Dedifferentiated amniotic fluid mesenchymal stem cell (primary cell): ENCODE results near the gene SBDS.
A peak's percentile ranks its signal among the peaks of the same experiment; 100 is the strongest.
"Not testable (repeated sequence)": the region's sequence is repeated elsewhere in the genome, so short reads cannot be mapped to it uniquely, and the experiment has no call there.

Experiments used
- DNase-seq: peaks from one replicate; pipeline ENCODE4 v3.0.0-alpha.2; 2016; ENCODE audit errors: extremely low spot score

SBDS gene

DNA sequence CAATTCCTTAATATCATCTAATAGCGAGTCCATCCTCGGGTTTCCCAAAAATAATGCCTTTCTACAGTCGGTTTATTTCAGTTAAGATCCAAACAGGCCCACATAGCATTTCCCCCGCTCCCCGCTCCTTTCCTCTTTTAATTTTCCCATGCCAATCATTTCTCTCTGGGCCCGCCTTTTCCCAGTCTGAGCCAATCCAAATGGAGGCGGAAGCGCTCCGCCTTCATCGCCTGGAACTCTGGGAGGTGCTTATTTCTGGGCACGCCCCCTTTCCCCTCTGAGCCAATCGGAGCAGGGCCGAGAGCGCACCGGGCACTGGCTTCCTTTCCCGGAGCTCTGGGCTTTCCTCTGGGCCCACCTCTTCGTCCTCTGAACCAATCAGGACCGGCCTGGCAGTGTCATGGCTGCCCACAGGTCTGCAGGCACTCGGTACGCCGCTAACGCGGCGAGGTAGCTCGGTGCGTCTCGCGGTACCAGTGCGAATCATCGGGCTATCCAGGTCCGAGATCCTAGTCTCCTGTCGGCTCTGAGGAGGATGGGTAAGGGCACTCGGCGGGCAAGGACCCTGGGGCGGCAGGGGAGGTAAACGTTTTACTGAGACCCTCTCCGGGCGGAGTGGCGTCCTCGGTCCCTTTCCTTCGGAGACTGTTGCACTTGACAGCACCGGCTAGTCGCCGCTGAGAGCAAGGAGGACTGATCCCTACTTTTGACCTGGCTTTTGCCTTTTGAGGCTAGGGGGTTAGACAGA is 1.2 kb upstream of the SBDS start, which contains the start of gene TYW1:
Gene TYW1 (plus strand): TSS at position 390 of the 748 bp plus-strand sequence. CDS start 146 bp downstream, at position 536.
- DNase-seq, result peak; percentile 98

DNA sequence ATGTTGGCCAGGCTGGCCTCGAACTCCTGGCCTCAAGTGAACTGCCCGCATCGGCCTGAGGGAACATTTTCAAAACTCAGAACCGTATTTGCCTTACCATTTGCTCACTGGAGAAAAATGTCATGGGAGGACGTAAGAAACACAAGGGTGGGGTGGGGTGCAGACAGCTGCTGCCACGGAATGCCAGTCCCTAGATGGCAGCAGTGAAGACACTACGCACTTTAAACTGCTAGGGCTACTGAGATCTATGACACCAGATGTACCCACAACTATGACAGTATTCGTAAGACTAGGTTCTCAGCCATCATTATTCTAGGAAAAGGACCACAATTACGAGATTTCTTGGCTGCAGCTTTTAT is 716 bp downstream of the SBDS start:
- peak; percentile 90 for DNase-seq

DNA sequence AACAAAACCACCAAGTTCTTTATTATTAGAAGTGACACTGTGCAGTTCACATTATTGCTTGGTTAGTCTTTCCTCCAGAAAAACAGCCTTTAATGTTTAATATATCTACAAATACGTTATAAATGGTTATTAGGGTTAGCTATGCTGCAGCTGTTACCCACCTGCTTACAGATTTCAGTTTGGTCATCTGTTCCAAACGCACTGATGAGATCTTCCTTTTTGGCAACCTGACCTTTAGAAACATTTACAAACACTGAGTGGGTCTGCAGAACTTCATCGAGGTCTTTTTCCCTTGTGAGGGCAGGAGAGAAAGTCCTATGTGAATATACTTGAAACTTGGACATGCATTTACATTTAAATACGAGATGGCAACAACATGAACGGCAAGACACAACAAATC is 1.3 kb downstream of the SBDS start:
- DNase-seq, result not testable (repeated sequence)

DNA sequence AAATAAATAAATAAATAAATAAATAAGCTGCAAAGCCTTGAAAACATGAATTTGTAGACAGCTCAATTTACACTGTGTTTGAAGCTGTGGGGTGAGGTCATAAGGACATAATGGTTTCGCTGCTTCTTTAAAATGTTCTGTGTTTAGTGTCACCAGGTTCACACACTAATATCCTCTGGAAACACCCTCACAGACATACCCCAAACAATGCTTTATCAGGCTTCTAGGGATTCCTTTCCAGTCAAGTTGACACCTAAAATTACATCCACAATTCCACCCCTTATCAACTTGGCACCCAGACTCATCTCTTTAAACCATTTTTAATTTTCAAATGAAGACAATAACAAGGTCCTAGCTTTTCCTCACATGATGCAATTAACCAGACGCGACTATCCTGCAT is 5.8 kb downstream of the SBDS start:
- DNase-seq, result not testable (repeated sequence)

DNA sequence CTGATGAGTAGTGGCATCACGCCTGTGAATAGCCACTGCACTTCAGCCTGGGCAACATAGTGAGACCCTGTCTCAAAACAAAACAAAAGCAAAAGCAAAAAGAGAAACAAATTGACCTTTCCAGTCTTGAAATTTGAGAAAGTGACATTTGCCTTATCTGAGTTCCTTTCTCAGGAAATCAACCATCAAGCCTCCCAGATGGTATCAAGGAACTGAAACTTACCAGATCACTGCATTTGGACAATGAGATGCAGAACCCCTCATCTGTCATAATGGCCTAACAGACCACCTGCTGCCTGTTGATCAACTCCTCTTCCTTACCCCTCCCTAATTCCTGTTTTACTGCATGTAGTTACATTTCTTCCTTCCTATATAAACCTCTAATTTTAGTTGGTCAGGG is 15.1 kb downstream of the SBDS start:
- DNase-seq, result not testable (repeated sequence)

DNA sequence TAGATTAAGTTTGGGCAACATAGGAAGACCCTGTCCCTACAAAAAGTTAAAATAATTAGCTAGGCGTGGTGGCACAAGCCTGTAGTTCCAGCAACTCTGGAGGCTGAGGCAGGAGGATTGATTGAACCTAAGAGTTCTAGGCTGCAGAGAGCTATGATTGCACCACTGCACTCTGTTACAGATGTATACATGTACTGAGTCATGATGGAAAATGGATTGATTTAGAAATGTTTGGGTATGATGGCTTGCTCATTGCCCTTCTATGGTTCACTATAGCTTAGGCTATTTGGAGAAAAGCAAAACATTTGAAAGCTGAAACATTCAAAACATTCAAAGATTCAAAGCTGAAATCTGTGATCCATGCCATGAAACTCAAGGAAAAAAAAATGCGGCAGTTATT is 16.4 kb downstream of the SBDS start:
- not testable (repeated sequence) for DNase-seq

DNA sequence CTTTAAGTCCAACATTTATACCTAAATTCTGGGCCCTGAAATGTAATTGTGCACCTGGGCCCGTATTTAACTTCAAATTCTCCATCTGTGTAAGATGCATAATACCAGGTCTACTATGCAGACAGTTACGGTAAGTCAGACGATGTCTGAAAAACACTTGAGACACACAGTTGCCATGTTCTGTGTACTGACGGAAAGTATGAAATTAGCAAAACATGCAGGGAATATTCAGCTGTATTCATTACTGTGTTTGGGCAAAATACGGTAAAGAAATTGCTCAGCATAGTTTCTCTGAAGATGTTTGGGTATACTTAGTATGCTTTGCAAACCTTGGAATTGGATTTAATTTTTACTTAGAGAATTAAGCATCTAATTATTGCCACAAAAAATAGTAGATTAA is 17.1 kb downstream of the SBDS start:
- not testable (repeated sequence) for DNase-seq

DNA sequence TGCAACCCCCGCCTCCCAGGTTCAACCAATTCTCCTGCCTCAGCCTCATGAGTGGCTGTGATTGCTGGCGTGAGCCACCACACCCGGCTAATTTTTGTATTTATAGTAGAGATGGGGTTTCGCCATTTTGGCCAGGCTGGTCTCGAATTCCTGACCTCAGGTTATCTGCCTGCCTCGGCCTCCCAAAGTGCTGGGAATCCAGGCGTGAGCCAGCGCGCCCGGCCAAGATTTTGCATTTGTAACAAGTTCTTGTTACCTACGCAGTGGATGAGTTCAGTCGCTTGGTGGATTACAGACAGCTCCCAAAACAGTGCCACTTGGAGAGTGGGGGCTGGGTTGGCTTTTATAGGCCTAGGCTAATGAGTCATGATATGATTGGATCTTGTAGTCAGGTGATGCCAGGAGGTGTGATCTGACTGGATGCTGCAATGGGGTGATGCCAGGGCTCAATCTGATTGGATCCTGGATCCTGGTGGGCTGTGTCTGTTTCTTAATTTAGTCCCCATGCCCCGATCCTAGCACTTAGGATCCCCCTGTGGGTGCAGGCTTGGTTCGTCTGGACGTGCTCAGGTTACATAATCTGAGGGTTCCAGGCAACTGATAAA is 20.3 kb downstream of the SBDS start:
- no peak for DNase-seq

DNA sequence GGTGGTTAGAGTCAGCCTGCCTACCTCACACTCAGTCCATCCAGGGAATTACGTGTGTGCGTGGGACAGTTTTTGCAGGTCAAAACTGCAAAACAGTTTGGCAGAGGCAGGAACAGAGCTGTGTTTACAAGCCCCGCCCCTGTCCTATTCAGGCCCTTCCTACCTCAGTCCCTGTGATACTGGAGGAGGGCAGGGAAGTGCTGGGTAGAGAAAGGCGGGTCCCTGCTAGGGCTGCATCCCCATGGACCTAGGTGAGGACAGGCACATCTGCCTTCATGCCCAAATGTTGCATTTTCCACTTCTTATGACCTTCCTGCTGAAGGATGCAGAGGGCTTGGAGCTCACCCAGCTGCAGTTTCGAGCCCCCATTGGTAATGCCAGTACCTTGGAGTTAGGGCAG is 25.1 kb downstream of the SBDS start:
- no peak for DNase-seq

DNA sequence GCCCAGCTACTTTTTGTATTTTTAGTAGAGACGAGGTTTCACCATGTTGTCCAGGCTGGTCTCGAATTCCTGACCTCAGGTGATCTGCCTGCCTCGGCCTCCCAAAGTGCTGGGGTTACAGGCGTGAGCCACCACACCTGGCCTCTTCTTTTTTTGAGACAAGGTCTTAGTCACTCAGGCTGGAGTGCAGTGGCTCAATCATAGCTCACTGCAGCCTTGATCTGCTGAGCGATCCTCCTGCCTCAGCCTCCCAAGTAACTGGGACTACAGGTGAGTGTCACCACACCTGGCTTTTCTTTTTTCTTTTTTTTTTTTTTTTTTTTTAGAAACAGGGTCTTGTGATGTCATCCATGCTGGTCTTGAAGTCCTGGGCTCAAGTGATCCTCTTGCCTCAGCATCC is 26.4 kb downstream of the SBDS start:
- not testable (repeated sequence) for DNase-seq

DNA sequence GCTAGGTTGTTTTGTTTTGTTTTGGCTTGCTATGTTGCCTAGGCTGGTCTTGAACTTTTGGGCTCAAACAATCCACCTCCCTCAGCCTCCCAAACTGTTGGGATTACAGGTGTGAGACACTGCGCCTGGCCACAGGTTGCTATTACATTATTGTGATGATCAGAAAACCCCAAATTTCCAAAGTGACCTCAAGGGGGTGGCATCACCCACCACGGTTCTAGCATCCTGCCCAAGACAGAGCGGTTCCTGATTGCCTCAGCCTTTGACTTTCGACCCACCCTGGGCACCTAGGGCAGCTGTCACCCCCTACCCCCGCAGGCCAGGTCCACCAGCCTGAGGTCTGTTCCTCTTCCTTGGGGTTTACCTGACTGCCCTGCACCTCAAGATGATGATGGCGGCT is 28.4 kb downstream of the SBDS start:
- DNase-seq, result no peak

DNA sequence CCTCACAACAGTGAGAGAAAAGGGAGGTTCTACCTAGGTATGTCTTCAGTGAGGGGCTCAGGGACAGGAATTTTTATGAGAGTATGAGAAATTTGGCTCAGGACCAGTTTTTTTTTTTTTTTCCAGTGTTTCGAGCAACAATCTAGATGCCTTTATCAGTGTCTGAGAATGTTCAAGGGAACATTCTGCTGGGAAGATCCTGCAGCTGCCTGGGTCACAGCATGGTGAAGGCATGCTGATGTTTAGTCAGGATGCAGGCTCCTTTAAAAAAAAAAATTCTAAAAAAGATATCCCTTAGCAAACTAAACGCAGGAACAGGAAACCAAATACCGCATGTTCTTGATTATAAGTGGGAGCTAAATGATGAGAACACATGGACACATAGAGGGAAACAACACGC is 31.0 kb downstream of the SBDS start:
- DNase-seq, result no peak

DNA sequence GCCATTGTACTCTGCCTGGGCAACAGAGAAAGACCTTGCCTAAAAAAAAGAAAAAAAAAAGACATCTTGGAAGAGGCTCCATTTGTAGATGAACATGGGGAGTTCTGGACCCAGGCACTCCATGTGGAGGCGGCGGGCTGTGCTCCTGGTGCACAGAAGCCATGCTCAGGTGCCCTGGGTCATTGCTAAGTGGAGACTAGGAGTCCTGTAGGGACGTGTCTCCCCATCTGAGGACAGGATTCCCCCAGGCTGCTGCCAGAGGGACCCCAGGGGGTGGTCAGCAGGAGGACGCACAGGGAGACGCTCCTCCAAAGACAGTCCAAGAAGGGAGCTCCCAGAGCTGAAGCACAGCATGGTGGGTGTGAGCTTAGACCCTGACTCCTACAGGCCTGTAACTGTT is 34.3 kb downstream of the SBDS start:
- no peak for DNase-seq

DNA sequence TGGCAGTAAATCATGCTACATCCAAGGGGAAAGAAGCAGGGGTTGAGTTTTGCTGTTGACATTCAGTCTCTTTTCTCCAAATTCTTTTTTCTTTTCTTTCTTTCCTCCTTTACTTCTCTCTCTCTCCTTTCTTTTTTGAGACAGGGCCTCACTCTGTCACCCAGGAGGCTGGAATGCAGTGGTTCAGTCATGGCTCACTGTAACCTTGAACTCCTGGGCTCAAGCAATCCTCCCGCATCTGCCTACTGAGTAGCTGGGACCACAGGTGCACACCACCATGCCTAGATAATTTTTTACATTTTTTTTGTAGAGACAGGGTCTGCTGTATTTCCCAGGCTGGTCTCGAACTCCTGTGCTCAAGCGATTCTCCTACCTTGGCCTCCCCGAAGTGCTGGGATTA is 35.2 kb downstream of the SBDS start:
- no peak for DNase-seq

DNA sequence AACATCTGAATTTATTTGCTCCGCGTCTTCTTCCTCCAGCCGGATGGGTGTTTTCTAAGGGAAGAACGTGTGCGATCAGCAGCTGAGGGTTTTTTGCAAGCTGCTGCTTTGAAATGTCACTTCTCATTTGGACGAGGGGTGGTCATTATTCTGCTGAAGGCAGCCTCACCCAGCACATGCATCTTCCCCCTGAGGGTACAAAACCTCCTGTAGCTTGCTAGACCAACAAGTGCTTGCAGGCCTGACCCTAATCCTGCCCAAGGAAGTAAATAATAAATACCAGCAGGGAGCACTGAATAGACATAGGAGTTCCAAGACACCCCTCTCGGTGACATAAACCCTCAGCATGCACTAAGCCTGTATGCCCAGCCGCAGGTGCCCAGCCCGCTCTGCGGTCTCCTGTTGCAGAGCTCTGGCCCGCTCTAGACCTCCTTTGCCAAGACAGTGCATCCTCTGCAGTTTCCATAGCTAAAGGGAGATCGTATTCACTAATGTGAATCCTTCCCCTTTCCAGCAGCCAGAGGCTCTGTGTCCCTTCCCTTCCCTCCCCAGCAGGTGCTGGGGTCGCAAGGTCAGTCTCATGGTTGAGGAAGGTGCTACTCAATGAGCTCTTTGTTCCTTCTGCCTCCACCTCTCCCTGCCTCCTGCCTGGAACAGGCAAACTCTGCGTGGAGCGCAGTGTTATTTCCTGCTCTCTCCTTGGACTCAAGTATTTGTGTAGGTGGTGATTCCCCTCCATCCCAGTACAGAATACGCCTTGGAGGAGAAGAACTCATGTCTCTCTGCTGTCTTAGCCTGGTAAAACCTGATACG is 36.6 kb downstream of the SBDS start:
- no peak for DNase-seq

DNA sequence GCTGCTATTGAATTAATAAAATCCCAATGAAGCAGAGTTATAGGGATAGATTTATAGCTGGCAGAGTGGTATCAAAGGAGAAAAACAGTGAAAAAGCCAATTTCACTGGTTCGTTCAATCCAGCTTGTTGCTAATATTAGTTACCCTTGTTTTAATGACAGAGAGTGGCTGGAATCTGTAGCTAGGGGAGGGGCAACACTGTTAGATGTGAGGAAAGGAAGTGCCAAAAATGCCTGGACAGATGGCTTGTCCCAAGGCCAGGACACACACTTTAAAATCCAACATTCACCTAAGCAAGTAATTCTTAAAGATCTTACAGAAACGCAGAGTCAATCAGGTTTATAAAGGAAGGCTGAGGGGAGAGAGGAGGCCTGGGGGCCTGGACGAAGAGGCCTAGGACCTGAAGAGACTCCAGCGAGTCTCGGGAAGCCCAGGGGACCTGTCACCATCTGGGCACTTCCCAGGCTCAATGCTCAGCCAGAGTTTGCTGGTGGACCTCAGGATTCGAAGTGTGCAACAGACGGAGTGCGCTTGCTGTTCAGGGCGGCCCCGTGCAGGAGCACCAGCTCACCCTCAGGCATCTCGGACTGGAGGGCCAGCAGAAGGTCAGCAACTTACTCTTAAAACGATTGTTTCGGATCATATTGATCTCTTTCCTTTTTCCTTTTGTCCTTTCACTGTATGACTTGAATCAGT is 37.6 kb downstream of the SBDS start:
- DNase-seq, result no peak

DNA sequence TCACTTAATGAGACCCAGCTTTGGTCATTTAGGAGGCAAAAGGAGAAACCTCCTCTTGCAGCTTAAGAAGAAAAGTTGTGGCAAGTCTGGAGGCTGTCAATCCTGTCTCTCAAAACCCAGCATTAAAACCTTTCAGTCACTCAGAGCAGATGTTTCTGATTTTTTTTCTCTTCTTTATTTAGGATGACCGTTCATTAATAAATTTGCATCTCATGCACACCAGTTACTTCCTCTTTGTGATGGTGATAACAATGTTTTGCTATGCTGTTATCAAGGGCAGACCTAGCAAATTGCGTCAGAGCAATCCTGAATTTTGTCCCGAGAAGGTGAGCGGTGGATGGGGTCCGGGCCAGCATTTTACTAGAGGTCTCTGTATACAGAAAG is 42.4 kb downstream of the SBDS start:
- no peak for DNase-seq

DNA sequence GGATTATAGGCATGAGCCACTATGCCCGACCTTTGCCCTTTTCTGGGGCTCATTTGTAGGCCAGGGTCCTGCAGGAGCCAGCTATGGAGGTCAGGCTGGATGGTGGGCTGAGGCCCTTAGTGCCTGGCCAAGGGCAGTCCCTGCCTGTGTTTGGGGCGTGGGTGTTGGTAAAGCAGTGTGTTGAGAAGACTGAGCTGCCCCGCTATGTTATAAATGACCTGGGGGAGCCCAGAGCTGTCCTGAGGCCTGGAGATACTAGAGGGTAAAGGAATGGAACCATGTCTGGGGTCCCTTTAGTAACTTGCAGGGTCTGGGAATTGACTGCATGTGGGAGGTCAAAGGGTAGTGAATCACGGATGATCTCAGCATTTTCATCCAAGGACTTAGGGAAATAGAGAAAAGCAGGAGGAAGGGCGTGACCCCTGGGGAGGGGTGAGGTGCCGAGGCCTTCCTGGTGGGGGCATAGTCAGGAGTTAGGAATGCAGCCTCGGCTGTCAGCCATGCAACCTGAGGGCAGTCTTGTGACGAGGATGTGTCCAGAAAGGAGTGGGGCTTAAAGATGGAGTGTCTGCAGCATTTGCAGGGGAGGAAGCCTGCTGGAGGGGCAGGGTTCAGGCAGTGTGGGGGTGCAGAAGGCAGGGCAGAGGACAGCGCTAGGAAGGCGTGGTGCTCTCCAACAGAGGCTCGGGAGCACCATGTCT is 42.9 kb downstream of the SBDS start:
- DNase-seq, result no peak

DNA sequence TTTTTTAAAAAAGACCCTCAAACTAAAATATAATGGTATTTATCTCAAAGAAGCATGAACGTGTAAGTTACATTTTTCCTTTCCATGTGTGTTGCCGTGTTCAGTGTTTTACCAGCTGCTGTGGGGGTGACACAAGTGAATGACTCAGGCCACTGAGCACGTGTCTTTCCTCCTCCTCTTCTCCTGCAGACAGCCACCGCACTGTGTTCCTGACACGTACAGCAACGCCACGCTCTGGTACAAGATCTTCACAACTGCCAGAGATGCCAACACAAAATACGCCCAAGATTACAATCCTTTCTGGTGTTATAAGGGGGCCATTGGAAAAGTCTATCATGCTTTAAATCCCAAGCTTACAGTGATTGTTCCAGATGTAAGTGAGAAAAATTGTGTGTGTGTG is 44.6 kb downstream of the SBDS start:
- DNase-seq, result no peak

DNA sequence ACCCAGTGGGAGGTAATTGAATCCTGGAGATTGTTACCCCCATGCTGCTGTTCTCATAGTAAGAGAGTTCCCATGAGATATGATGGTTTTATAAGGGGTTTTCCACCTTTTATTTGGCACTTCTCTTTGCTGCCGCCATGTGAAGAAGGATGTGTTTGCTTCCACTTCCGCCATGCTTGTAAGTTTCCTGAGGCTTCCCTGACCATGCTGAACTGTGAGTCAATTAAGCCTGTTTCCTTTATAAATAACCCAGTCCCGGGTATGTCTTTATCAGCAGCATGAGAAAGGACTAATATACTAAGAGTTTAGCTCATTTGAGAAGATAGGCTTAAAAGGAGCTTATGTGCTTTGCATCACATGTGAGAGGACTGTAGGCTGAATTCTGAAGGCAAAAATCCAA is 45.1 kb downstream of the SBDS start:
- DNase-seq, result no peak

DNA sequence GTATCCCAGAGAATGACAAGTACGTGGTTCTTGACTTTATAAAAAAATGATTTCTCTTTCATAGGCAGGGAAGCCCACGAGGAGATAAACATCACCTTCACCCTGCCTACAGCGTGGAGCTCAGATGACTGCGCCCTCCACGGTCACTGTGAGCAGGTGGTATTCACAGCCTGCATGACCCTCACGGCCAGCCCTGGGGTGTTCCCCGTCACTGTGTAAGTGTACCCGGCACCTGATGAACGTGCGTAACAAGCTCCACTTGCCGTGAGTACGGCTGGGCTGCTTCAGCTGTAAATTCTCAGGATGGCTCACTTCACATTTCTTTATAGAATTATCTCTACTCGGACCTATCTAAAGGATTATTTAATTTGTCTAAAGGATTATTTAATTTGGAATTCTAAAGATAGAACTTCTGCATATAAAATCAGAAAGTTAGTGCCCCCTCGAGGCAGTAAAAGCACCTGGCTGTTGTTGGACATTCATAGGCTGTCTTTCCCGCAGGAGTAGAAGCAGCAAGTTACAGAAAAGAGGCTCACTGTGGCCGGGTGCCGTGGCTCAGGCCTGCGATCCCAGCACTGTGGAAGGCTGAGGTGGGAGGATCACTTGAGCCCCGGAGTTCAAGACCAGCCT is 46.8 kb downstream of the SBDS start:
- DNase-seq, result no peak
